WERI-Rb-1 (cell line): ENCODE measurements around the gene CDK5.

Experiments
- DNase-seq: peaks from one replicate; pipeline ENCODE4 v3.0.0-alpha.2; 2020
- H3K27ac ChIP-seq: fragments of 250-450 bp; sonication (Bioruptor Pico); 2 replicates; pipeline ENCODE4 v1.5.1; 2020; ENCODE audit warnings: mild to moderate bottlenecking, moderate library complexity
- H3K27me3 ChIP-seq: fragments of 250-450 bp; sonication (Bioruptor Pico); 2 replicates; pipeline ENCODE4 v1.5.1; 2021; ENCODE audit warnings: mild to moderate bottlenecking, low read depth, moderate library complexity; ENCODE audit not compliant: insufficient read depth, severe bottlenecking
- H3K36me3 ChIP-seq: fragments of 250-450 bp; sonication (Bioruptor Pico); 2 replicates; pipeline ENCODE4 v1.5.1; 2020; ENCODE audit warnings: mild to moderate bottlenecking, moderate library complexity
- H3K4me3 ChIP-seq: 2 replicates; pipeline ENCODE4 v1.5.1; 2011; ENCODE audit warnings: low read depth, mild to moderate bottlenecking, control low read depth, low read length
- H3K9me3 ChIP-seq: fragments of 250-450 bp; sonication (Bioruptor Pico); 2 replicates; pipeline ENCODE4 v1.5.1; 2021; ENCODE audit warnings: mild to moderate bottlenecking, moderate library complexity; ENCODE audit not compliant: severe bottlenecking
- TF ChIP-seq, protein P1 (sequence below): IDR thresholded peaks from 2 replicates; pipeline ENCODE4 v1.5.1; 2011; ENCODE audit warnings: low read depth, mild to moderate bottlenecking, control low read depth, inconsistent platforms, low read length

Gene CDK5

DNA sequence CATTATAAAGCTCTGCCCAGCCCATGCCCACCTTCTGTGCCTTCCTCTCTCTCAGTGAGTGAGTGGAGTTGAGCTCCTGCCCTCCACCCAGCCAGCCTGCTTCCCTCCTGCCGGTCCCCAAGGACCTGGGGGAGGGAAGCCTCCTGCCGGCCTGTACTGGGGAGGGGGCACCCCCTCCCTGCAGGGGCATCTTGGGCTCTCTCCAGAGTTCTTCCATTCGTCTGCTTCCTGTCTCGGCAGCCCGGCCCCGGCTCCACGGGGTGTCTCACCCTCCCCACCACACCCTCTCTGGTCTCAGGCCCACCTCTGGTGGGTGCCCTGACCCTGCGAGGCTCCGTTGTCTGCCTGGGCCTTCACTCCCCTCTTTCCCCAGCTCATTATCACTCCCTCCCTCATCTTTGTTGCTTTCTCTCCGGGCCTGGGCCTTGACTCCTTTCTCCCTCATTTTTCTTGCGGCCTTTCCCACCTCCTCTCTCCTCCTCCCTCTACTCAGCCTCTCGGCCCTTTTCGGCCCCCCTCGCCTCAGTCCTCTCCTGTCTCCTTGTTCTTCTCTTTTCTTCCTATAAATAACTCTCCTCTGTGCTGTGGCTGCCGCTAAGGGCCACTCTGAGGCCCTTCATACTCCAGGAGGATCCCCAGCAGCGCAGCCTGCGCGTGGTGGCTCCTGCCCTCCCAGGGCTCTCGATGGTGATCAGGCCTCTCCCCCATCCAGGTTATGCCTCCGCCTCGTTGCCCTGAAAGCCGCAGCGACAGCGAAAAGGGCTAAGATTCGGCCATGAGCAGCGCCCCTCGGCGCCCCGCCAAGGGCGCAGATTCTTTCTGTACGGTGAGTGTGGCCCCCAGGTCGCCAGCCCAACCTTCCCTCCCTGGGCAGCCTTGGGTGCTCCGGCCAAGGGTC lies 3.8 kb upstream of the CDK5 start:
- no peaks in the 10 kb centered on the region for H3K27me3 ChIP-seq
- H3K4me3 ChIP-seq: no peak overlapping the region
- no peaks in the 10 kb centered on the region for H3K9me3 ChIP-seq
- TF ChIP-seq, protein P1, sequence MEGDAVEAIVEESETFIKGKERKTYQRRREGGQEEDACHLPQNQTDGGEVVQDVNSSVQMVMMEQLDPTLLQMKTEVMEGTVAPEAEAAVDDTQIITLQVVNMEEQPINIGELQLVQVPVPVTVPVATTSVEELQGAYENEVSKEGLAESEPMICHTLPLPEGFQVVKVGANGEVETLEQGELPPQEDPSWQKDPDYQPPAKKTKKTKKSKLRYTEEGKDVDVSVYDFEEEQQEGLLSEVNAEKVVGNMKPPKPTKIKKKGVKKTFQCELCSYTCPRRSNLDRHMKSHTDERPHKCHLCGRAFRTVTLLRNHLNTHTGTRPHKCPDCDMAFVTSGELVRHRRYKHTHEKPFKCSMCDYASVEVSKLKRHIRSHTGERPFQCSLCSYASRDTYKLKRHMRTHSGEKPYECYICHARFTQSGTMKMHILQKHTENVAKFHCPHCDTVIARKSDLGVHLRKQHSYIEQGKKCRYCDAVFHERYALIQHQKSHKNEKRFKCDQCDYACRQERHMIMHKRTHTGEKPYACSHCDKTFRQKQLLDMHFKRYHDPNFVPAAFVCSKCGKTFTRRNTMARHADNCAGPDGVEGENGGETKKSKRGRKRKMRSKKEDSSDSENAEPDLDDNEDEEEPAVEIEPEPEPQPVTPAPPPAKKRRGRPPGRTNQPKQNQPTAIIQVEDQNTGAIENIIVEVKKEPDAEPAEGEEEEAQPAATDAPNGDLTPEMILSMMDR: no peak
- no peak for DNase-seq
- peaks cover 31% of the 10 kb centered on the region for H3K36me3 ChIP-seq
- H3K27ac ChIP-seq: peak overlapping the region; percentile 75

DNA sequence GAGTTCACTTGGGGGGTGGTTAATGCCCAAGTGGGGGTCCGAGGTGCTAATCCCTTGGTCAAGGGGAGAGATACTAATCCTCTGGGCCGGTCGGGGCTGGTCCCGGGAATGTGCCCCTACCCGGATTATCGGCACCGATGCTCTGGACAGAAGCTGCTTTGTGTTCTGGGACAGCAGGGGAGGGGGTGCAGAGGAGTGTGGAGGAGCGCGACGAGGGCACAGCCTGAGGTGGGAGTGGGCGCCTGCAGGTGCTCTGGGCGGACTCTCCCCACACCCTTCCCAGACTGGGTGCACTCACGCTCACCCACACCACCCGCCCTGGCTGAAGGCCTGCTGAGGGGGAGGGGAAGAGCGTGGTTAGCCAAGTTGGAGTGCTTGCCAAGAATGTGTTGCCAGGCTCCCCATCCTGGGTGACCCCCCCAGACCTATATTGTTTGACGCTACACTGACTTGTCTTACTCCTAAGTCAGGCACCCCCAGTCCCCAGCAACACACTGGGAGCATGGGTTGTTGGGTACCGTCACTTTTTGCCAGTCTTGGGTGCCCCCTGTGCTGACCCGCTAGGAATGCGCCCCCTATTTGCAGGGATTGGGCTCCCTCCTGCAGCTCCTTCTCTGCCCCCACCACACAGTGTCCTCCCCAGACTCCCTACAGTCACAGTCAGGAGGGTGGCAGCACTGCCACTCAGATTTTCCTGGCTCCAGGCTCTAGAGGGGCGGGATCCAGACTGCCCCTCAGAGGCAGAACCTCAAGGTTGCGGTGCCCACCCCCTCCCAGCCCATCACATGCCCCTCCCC lies 2.9 kb upstream of the CDK5 start:
- Histone ChIP-seq H3K9me3 (no peaks in the 10 kb centered on the region), H3K4me3 (peak overlapping the region; percentile 76), H3K27ac (peak overlapping the region; percentile 75), H3K27me3 (no peaks in the 10 kb centered on the region), H3K36me3 (peaks cover 29% of the 10 kb centered on the region)
- peak; percentile 79 for DNase-seq
- TF ChIP-seq, protein P1: peak; percentile 15; the same call in 1 of the 2 replicates

DNA sequence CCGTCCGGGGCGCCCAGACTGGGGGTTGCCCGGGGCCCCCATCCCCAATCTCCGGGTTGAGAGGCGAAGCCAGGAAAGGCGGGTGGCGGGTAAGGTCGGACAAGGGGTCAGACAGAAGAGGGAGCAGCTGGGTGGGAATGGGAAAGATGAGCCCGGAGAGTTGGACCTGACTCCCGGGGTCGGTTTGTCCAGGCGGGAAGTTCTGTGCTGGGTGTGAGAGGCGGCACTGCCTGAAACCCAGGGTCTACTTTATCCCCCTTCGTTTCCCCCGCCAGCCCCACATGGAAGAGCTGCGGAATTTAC lies 2.4 kb upstream of the CDK5 start:
- Histone ChIP-seq H3K36me3 (peaks cover 24% of the 10 kb centered on the region), H3K27me3 (no peaks in the 10 kb centered on the region), H3K4me3 (peak overlapping the region; percentile 76), H3K9me3 (no peaks in the 10 kb centered on the region), H3K27ac (peak overlapping the region; percentile 75)
- DNase-seq: no peak
- TF ChIP-seq, protein P1: no peak

DNA sequence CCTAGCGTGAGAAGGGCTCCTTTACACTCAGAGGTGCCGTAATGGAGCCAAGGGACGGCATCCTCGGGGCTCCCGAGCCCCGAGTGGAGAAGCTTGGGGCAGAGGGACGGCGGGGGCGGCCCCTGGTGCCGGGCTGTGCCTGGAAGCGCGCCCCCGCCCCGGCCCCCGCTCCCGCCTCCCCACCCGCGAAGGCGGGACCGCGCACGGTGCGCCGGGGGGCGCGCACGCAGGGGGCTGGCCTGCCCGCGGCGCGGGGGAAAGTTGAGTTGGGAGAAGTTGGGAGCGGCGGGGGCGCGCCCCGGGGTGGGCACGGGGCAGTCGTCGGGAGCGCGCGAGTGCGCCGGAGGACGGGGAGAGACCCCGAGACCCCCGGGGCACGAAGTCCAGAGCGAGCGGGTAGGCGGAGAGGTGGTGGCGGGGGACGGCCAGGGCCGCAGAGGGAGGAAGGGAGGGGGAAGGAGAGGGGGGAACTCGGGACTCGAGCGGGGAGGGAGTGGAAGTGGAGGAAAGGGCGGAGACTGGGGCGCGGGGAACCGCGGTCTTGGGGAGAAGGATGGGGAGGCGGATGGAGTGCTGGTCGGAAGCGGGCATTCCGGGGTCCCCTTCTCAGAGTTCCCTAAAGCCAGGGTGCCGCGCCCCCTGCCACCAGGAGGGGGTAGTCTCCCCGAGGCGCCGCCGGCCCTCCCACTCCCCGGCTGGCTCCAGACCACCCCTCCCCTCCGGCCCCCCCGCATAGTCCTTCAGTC lies 1.8 kb upstream of the CDK5 start, which contains the start of gene SLC4A2:
TSS of gene SLC4A2 (plus strand) at position 223 of the 746 bp plus-strand sequence. CDS start 2,399 bp downstream, outside the sequence.
- TF ChIP-seq, protein P1: peak; percentile 54
- Histone ChIP-seq H3K9me3 (no peaks in the 10 kb centered on the region), H3K36me3 (peaks cover 18% of the 10 kb centered on the region), H3K27me3 (no peaks in the 10 kb centered on the region), H3K27ac (peak within 1 kb of the TSS; percentile 75), H3K4me3 (peak within 1 kb of the TSS; percentile 76)
- peak; percentile 79 for DNase-seq

DNA sequence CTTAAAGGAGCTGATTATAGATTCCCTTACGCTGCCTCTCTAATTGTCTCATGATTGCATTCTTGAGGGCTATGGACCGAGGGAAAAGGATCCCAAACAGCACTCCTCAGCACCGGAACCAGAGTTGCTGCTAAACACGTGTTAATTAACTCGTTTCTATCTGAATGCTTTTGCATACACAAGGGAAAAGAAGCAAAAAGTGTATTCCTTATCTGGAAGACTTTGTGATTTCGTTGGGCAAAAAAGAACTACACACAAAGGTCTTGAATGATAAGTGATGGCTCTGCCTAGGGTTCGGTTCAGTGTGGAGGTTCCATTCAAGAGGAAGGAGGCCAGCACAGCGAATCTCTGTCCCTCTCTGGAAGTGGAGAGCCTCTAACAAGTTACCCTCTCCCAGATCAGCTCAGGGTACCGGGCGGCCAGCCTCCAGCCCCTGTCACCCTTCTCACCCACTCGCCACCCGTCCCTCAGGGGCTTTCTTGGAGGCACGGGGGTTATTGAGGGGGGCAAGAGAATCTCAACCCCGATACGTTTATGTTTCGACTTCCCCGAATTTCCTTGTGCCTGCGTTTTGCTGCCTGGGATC lies 1.2 kb upstream of the CDK5 start:
- TF ChIP-seq, protein P1: no peak
- H3K27ac ChIP-seq: peak overlapping the region; percentile 75
- no peaks in the 10 kb centered on the region for H3K27me3 ChIP-seq
- peak overlapping the region; percentile 76 for H3K4me3 ChIP-seq
- H3K9me3 ChIP-seq: no peaks in the 10 kb centered on the region
- DNase-seq: no peak
- H3K36me3 ChIP-seq: peaks cover 15% of the 10 kb centered on the region
